Measurements from ENCODE around the gene MAPK1.

DNA sequence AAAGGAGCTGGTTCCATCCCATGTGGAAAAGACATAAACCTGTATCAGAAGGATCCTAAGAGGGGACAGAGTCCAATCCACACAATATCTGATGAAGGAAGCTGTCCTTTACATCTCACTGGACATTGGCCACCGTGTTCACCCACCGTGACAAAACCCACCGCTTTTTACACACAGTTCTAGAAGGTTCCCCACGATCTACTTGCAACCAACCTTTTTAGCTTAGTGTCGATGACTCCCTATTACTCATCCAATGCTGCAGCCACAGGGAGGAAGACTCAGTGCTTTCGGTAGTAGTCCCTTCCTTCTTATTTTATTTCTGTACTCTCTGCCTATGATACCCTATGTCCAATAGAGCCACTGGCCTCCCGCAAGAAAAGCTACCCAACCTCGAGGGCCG, 65.4 kb downstream of the MAPK1 start:
- TF ChIP-seq, protein P1, sequence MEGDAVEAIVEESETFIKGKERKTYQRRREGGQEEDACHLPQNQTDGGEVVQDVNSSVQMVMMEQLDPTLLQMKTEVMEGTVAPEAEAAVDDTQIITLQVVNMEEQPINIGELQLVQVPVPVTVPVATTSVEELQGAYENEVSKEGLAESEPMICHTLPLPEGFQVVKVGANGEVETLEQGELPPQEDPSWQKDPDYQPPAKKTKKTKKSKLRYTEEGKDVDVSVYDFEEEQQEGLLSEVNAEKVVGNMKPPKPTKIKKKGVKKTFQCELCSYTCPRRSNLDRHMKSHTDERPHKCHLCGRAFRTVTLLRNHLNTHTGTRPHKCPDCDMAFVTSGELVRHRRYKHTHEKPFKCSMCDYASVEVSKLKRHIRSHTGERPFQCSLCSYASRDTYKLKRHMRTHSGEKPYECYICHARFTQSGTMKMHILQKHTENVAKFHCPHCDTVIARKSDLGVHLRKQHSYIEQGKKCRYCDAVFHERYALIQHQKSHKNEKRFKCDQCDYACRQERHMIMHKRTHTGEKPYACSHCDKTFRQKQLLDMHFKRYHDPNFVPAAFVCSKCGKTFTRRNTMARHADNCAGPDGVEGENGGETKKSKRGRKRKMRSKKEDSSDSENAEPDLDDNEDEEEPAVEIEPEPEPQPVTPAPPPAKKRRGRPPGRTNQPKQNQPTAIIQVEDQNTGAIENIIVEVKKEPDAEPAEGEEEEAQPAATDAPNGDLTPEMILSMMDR (IDR thresholded peaks at IDR 0.05), result no peak
- TF ChIP-seq POLR2A (IDR thresholded peaks at IDR 0.05), result no peak
